ENCODE results near the gene VMO1. TPM values are rescaled to one million over a fixed set of nuclear protein-coding genes. Genes with fewer than 3 reads are reported as not detected.
A peak's percentile ranks its signal among the peaks of the same experiment; 100 is the strongest.

VMO1 gene
- total RNA-seq, 2 donors from 2014 or later = 0.75 to 1.0 TPM

GRCh38 chr17:4740584-4740983 is 45.6 kb downstream of the VMO1 start:
- Mint-ChIP-seq H3K27ac (no peak overlapping the region), H3K9me3 (no peaks in the 10 kb centered on the region), H3K36me3 (ENCODE audit: low read depth) (no peaks in the 10 kb centered on the region), H3K4me1 (peaks cover 11% of the 10 kb centered on the region), H3K27me3 (ENCODE audit: insufficient read depth) (peaks cover 96% of the 10 kb centered on the region), H3K4me3 (peak overlapping the region; percentile 51)
- no peak overlapping the region for H3K4me3 ChIP-seq (ENCODE audit: low read length)
- H3K36me3 ChIP-seq (ENCODE audit: control insufficient read depth, insufficient read depth, low read length) = no peaks in the 10 kb centered on the region
- TF ChIP-seq CTCF (conservative IDR thresholded peaks at IDR 0.05) = no peak
- DNase-seq = no peak
- H3K9ac ChIP-seq (ENCODE audit: extremely low read depth, low read length, poor library complexity, severe bottlenecking) = no peak overlapping the region
- H3K27me3 ChIP-seq (ENCODE audit: control insufficient read depth, insufficient read depth, low read length, poor library complexity, severe bottlenecking) = peaks cover 99% of the 10 kb centered on the region
- WGBS, 2 experiments (ENCODE audit: insufficient coverage in 1 of 2, insufficient read length in 1 of 2) = 89 to 90% methylated on average over 2 to 8 of the region's 8 CpGs
- peaks cover 5% of the 10 kb centered on the region for H3K4me1 ChIP-seq (ENCODE audit: control insufficient read depth, insufficient read depth, low read length)
- no peak overlapping the region for H3K27ac ChIP-seq (ENCODE audit: low read depth, low read length)
- H3K9me3 ChIP-seq (ENCODE audit: control insufficient read depth, low read length) = no peaks in the 10 kb centered on the region

GRCh38 chr17:4740025-4740351 is 46.2 kb downstream of the VMO1 start:
- Mint-ChIP-seq H3K4me1 (peaks cover 8% of the 10 kb centered on the region), H3K27ac (no peak overlapping the region), H3K36me3 (ENCODE audit: low read depth) (no peaks in the 10 kb centered on the region), H3K4me3 (peak overlapping the region; percentile 51), H3K9me3 (no peaks in the 10 kb centered on the region), H3K27me3 (ENCODE audit: insufficient read depth) (peaks cover 97% of the 10 kb centered on the region)
- Histone ChIP-seq H3K9ac (ENCODE audit: extremely low read depth, low read length, poor library complexity, severe bottlenecking) (no peak overlapping the region), H3K36me3 (ENCODE audit: control insufficient read depth, insufficient read depth, low read length) (no peaks in the 10 kb centered on the region), H3K4me1 (ENCODE audit: control insufficient read depth, insufficient read depth, low read length) (peaks cover 5% of the 10 kb centered on the region), H3K27me3 (ENCODE audit: control insufficient read depth, insufficient read depth, low read length, poor library complexity, severe bottlenecking) (peaks cover 100% of the 10 kb centered on the region), H3K4me3 (ENCODE audit: low read length) (peak overlapping the region; percentile 75), H3K9me3 (ENCODE audit: control insufficient read depth, low read length) (no peaks in the 10 kb centered on the region), H3K27ac (ENCODE audit: low read depth, low read length) (no peak overlapping the region)
- WGBS, 2 experiments (ENCODE audit: insufficient coverage in 1 of 2, insufficient read length in 1 of 2) = 22 to 23% methylated on average over 3 to 13 of the region's 13 CpGs
- no peak for TF ChIP-seq CTCF (conservative IDR thresholded peaks at IDR 0.05)
- no peak for DNase-seq

GRCh38 chr17:4739122-4740024 is 46.8 kb downstream of the VMO1 start, which contains the start of the genes CXCL16 and ZMYND15:
Gene CXCL16, minus strand, starts transcription at chr17:4739928. Its CDS starts 589 bp downstream, at chr17:4739339.
Gene ZMYND15, plus strand, starts transcription at chr17:4739833. Its CDS starts 716 bp downstream, at chr17:4740549.
- H3K36me3 Mint-ChIP-seq (ENCODE audit: low read depth) = no peaks in the 10 kb centered on the region
- H3K36me3 ChIP-seq (ENCODE audit: control insufficient read depth, insufficient read depth, low read length) = no peaks in the 10 kb centered on the region
- peaks cover 98% of the 10 kb centered on the region for H3K27me3 ChIP-seq (ENCODE audit: control insufficient read depth, insufficient read depth, low read length, poor library complexity, severe bottlenecking)
- peaks cover 5% of the 10 kb centered on the region for H3K4me1 ChIP-seq (ENCODE audit: control insufficient read depth, insufficient read depth, low read length)
- H3K4me1 Mint-ChIP-seq = peaks cover 8% of the 10 kb centered on the region
- H3K4me3 Mint-ChIP-seq = peak within 1 kb of the TSS; percentile 51
- no peak within 1 kb of the TSS for H3K9ac ChIP-seq (ENCODE audit: extremely low read depth, low read length, poor library complexity, severe bottlenecking)
- no peak within 1 kb of the TSS for H3K27ac Mint-ChIP-seq
- no peak for TF ChIP-seq CTCF (conservative IDR thresholded peaks at IDR 0.05)
- H3K9me3 ChIP-seq (ENCODE audit: control insufficient read depth, low read length) = no peaks in the 10 kb centered on the region
- WGBS, 2 experiments (ENCODE audit: insufficient coverage in 1 of 2, insufficient read length in 1 of 2) = 1 to 2% methylated on average over 20 to 100 of the region's 100 CpGs
- no peak within 1 kb of the TSS for H3K27ac ChIP-seq (ENCODE audit: low read depth, low read length)
- H3K9me3 Mint-ChIP-seq = no peaks in the 10 kb centered on the region
- H3K27me3 Mint-ChIP-seq (ENCODE audit: insufficient read depth) = peaks cover 95% of the 10 kb centered on the region
- DNase-seq = peak; percentile 83
- H3K4me3 ChIP-seq (ENCODE audit: low read length) = peak within 1 kb of the TSS; percentile 75

All from endodermal cell (in vitro differentiated cells).